GM12878 (cell line): Measurements from ENCODE around the gene DLL1. TPM values are rescaled to one million over a fixed set of nuclear protein-coding genes. Genes with fewer than 3 reads are reported as not detected.

Source experiments
- ATAC-seq: fragments of 200-7000 bp; cut with Tn5 transposase; 3 replicates; pipeline ENCODE4 v1.9.1; 2020; ENCODE audit warnings: mild to moderate bottlenecking, moderate library complexity
- BruUV-seq: library from RNA; stranded (reverse); fragments of 400-500 nt; replicated peaks from 2 replicates; lab custom pipeline; 2021; lab: Mats Ljungman, UMichigan
- CTCF ChIA-PET: fragments of 300-600 bp; sonication (Branson Sonifier 250); formaldehyde crosslinking; extraction: SDS; loops from one replicate; lab custom pipeline; 2021; ENCODE audit warnings: inconsistent platforms; lab: Yijun Ruan, JAX
- POLR2A ChIA-PET: fragments of 350-600 bp; formaldehyde crosslinking; extraction: SDS; loops from one replicate; lab custom pipeline; 2021; ENCODE audit warnings: inconsistent platforms; lab: Charles Lee
- RAD21 ChIA-PET: fragments of 300-600 bp; sonication (Branson Sonifier 250); formaldehyde crosslinking; loops from one replicate; lab custom pipeline; 2023; ENCODE audit warnings: antibody characterized with exemption; ENCODE audit not compliant: unreplicated experiment; lab: Charles Lee
- SMC1A ChIA-PET: fragments of 300-600 bp; sonication (Branson Sonifier 250); formaldehyde crosslinking; loops from one replicate; lab custom pipeline; 2023; ENCODE audit not compliant: unreplicated experiment, uncharacterized antibody; lab: Charles Lee
- DNase-seq: peaks from one replicate; pipeline ENCODE4 v3.0.0-alpha.2; 2011; ENCODE audit warnings: low read depth, low spot score
- FAIRE-seq: peaks from 3 replicates; lab custom pipeline; 2011; peaks lifted over from hg19 to GRCh38; lab: Jason Lieb, UNC
- H2AFZ ChIP-seq: 2 replicates; pipeline ENCODE4 v1.6.0; 2011; ENCODE audit warnings: low read depth, low read length, control low read depth; ENCODE audit not compliant: control insufficient read depth
- H3K27ac ChIP-seq: 2 replicates; pipeline ENCODE4 v1.5.1; 2011; ENCODE audit warnings: control low read depth; ENCODE audit not compliant: control insufficient read depth, insufficient read depth
- H3K27me3 ChIP-seq, 2 experiments: replicated peaks in 1 of 2; 2 replicates each; pipeline versions ENCODE4 v1.6.0 to v1.6.1; 2011; ENCODE audit warnings: low read length in 1 of 2; ENCODE audit not compliant: control insufficient read depth in 2 of 2, insufficient read depth in 2 of 2
- H3K36me3 ChIP-seq, 2 experiments: 2 replicates each; pipeline ENCODE4 v1.5.1; 2011; ENCODE audit warnings: low read length in 1 of 2; ENCODE audit not compliant: control insufficient read depth in 2 of 2, insufficient read depth in 2 of 2
- H3K4me1 ChIP-seq: 2 replicates; pipeline ENCODE4 v1.6.1; 2011; ENCODE audit warnings: mild to moderate bottlenecking, low read length, moderate library complexity, mixed read lengths; ENCODE audit not compliant: control insufficient read depth, insufficient read depth
- H3K4me2 ChIP-seq: 2 replicates; pipeline ENCODE4 v1.6.0; 2011; ENCODE audit warnings: control low read depth; ENCODE audit not compliant: control insufficient read depth, insufficient read depth
- H3K4me3 ChIP-seq: fragments of 200-600 bp; sonication (generic); 2 replicates; pipeline ENCODE4 v1.5.1; 2016
- H3K79me2 ChIP-seq: 2 replicates; pipeline ENCODE4 v1.6.0; 2011; ENCODE audit warnings: low read length; ENCODE audit not compliant: control insufficient read depth, insufficient read depth
- H3K9ac ChIP-seq: 2 replicates; pipeline ENCODE4 v1.8.0; 2011; ENCODE audit warnings: low read length, control low read depth, mixed read lengths; ENCODE audit not compliant: control insufficient read depth, insufficient read depth
- H3K9me3 ChIP-seq: replicated peaks from 3 replicates; pipeline ENCODE4 v1.5.1; 2011; ENCODE audit warnings: mild to moderate bottlenecking, low read length; ENCODE audit not compliant: control insufficient read depth, insufficient read depth
- H4K20me1 ChIP-seq: 2 replicates; pipeline ENCODE4 v1.6.0; 2011; ENCODE audit not compliant: control insufficient read depth, insufficient read depth
- ATF7 ChIP-seq: fragments of 450-650 bp; IDR thresholded peaks from 2 replicates; pipeline ENCODE4 v1.6.1; 2016; ENCODE audit warnings: low read depth, mild to moderate bottlenecking
- BCL3 ChIP-seq: IDR thresholded peaks from 2 replicates; pipeline ENCODE4 v1.6.1; 2011; ENCODE audit warnings: borderline replicate concordance, low read depth, mild to moderate bottlenecking, moderate library complexity, low read length; ENCODE audit not compliant: insufficient read depth, poor library complexity, severe bottlenecking
- BHLHE40 ChIP-seq, 2 experiments: fragments of 450-650 bp in 1 of 2; IDR thresholded peaks; 2 replicates each; pipeline ENCODE4 v1.6.1; 2011 to 2017; ENCODE audit warnings: low read depth in 2 of 2, borderline replicate concordance in 1 of 2, improper control_type of control experiment in 1 of 2, low read length in 1 of 2, mild to moderate bottlenecking in 1 of 2
- CBX3 ChIP-seq: fragments of 200-600 bp; sonication (generic); IDR thresholded peaks from 2 replicates; pipeline ENCODE4 v1.6.1; 2016; ENCODE audit warnings: low read depth, borderline replicate concordance
- CEBPZ ChIP-seq: fragments of 150-350 bp; IDR thresholded peaks from 2 replicates; pipeline ENCODE4 v1.6.1; 2016; ENCODE audit warnings: low read depth, low read length
- CHD4 ChIP-seq: fragments of 200-600 bp; sonication (generic); IDR thresholded peaks from 2 replicates; pipeline ENCODE4 v1.6.1; 2016; ENCODE audit warnings: mild to moderate bottlenecking
- DPF2 ChIP-seq: fragments of 450-650 bp; IDR thresholded peaks from 2 replicates; pipeline ENCODE4 v1.6.1; 2017; ENCODE audit warnings: mild to moderate bottlenecking
- ELK1 ChIP-seq: IDR thresholded peaks from 2 replicates; pipeline ENCODE4 v1.6.1; 2012; ENCODE audit warnings: low read depth, low read length, improper control_type of control experiment
- EP300 ChIP-seq, 2 experiments: fragments of 150-350 bp in 1 of 2; IDR thresholded peaks; 2 replicates each; pipeline ENCODE4 v1.6.1; 2011 to 2012; ENCODE audit warnings: low read depth in 2 of 2, low read length in 2 of 2, borderline replicate concordance in 1 of 2, improper control_type of control experiment in 1 of 2, inconsistent platforms in 1 of 2; ENCODE audit not compliant: control insufficient read depth in 1 of 2
- IKZF2 ChIP-seq, 2 experiments: fragments of 450-650 bp; IDR thresholded peaks; 2 replicates each; pipeline ENCODE4 v1.6.1; 2017; ENCODE audit warnings: mild to moderate bottlenecking in 2 of 2, moderate library complexity in 2 of 2
- PML ChIP-seq: IDR thresholded peaks from 2 replicates; pipeline ENCODE4 v1.6.1; 2012; ENCODE audit warnings: low read length, inconsistent platforms
- RB1 ChIP-seq: fragments of 450-650 bp; formaldehyde crosslinking; IDR thresholded peaks from 2 replicates; pipeline ENCODE4 v1.6.1; 2017; ENCODE audit warnings: mild to moderate bottlenecking, borderline replicate concordance
- RELB ChIP-seq: fragments of 450-650 bp; IDR thresholded peaks from 2 replicates; pipeline ENCODE4 v1.6.1; 2017; ENCODE audit warnings: low read depth, mild to moderate bottlenecking, moderate library complexity
- RUNX3 ChIP-seq: IDR thresholded peaks from 2 replicates; pipeline ENCODE4 v1.6.1; 2012; ENCODE audit warnings: low read length, inconsistent platforms
- SP1 ChIP-seq: IDR thresholded peaks from one replicate; pipeline ENCODE4 v1.6.1; 2011; ENCODE audit warnings: low read depth, low read length
- SUPT20H ChIP-seq: IDR thresholded peaks from 2 replicates; pipeline ENCODE4 v1.6.1; 2011; ENCODE audit warnings: low read depth, mild to moderate bottlenecking, low read length, moderate library complexity, borderline replicate concordance; ENCODE audit not compliant: control insufficient read depth
- ZSCAN29 ChIP-seq: fragments of 450-650 bp; IDR thresholded peaks from 2 replicates; pipeline ENCODE4 v1.6.1; 2017; ENCODE audit warnings: mild to moderate bottlenecking, moderate library complexity
- WGBS: methylation state at CpG from one replicate; pipeline ENCODE4 v1.1.6; 2016; ENCODE audit warnings: low lambda C conversion rate; ENCODE audit not compliant: insufficient replicate concordance, insufficient coverage; ENCODE audit errors: missing lambda C conversion rate; 5-methylcytosine and 5-hydroxymethylcytosine counted together
- in situ Hi-C: fragments of 300-500 bp; cut with MboI; formaldehyde crosslinking; loops from 9 replicates; pipeline ENCODE4 v1.14.3; 2018; ENCODE audit warnings: mixed read lengths
- intact Hi-C: fragments of 100-400 bp; cut with micrococcal nuclease; formaldehyde crosslinking; loops from one replicate; pipeline ENCODE4 v1.14.2; 2022; ENCODE audit not compliant: unreplicated experiment
- polyA plus RNA-seq, 11 experiments: library from polyadenylated mRNA; depleted of rRNA in 4 of 11; unstranded in 6 of 11; stranded (reverse) in 5 of 11; fragments of >200 nt; fragmentation: Nextera tagmentation in 4 of 11; fragmentation: Illumina TruSeq in 1 of 11; extraction: Ambion mirVana in 4 of 11; extraction: Trizol in 1 of 11; gene quantifications; 1 replicate in 1 of 11; 2 replicates in 10 of 11; pipeline versions ENCODE4 v1.2.1 to v1.2.3, GENCODE V29; 2011 to 2016; ENCODE audit warnings: inconsistent platforms in 2 of 11, missing spikeins in 2 of 11, low read depth in 1 of 11
- total RNA-seq, 4 experiments: library from RNA; depleted of rRNA in 3 of 4; stranded (reverse); fragments of >200 nt in 3 of 4; fragmentation: Illumina TruSeq in 1 of 4; extraction: Trizol in 1 of 4; gene quantifications; 2 replicates each; pipeline versions ENCODE4 v1.2.1 to v1.2.3, GENCODE V29; 2013 to 2021

DLL1 gene
- total and polyA plus RNA-seq, 10 of the 15 experiments (the other 5 are each of a cell fraction or from before 2014, with no cell fraction given) = 0.02 to 0.80 (median 0.19) TPM

- ATAC-seq (no peak), FAIRE-seq (no peak), DNase-seq (no peak)
- H3K27ac ChIP-seq = no peak overlapping the region
- H3K79me2 ChIP-seq = no peaks in the 10 kb centered on the region
- H3K36me3 ChIP-seq = no peaks in the 10 kb centered on the region
- no peaks in the 10 kb centered on the region; the same call in 2 of the 3 replicates for H3K9me3 ChIP-seq
- ChIA-PET RAD21 (no interaction called here), POLR2A (no interaction called here), SMC1A (no interaction called here), CTCF (no interaction called here)
- intact Hi-C loops (no loop called here), in situ Hi-C loops (no loop called here)
- no peaks in the 10 kb centered on the region for H3K27me3 ChIP-seq
- no TSS peak for BruUV-seq
- WGBS = 83% methylated on average over 22 of the region's 22 CpGs
- H3K4me2 ChIP-seq = no peak overlapping the region
- H3K4me3 ChIP-seq = no peak overlapping the region
- peaks cover 13% of the 10 kb centered on the region for H3K4me1 ChIP-seq
- H3K9ac ChIP-seq = no peak overlapping the region
- H4K20me1 ChIP-seq = no peaks in the 10 kb centered on the region
- H2AFZ ChIP-seq = no peak overlapping the region
- TF ChIP-seq CBX3 = no peak
- no peak for TF ChIP-seq ATF7
- no peak for TF ChIP-seq DPF2
- no peak for TF ChIP-seq SP1
- TF ChIP-seq EP300 (IDR thresholded peaks at IDR 0.05; ENCODE audit: borderline replicate concordance in 1 of 2, control insufficient read depth in 1 of 2, low read depth in 2 of 2, low read length in 2 of 2) = no peak
- TF ChIP-seq BCL3 = no peak
- no peak for TF ChIP-seq BHLHE40 (IDR thresholded peaks at IDR 0.05; ENCODE audit: borderline replicate concordance in 1 of 2, low read depth in 2 of 2, low read length in 1 of 2)
- TF ChIP-seq RELB = no peak
- no peak for TF ChIP-seq RUNX3
- TF ChIP-seq SUPT20H = no peak
- no peak for TF ChIP-seq ZSCAN29
- no peak for TF ChIP-seq IKZF2 (IDR thresholded peaks at IDR 0.05)
- TF ChIP-seq RB1 = no peak
- TF ChIP-seq PML = no peak
- no peak for TF ChIP-seq ELK1
- TF ChIP-seq CHD4 = no peak
- no peak for TF ChIP-seq CEBPZ
These were observed 21.6 kb downstream of the DLL1 start for GRCh38 chr6:170269151-170269845.
